Fibroblast of villous mesenchyme (primary cell): ENCODE data around the gene MLF1. TPM values are rescaled to one million over a fixed set of nuclear protein-coding genes. Genes with fewer than 3 reads are reported as not detected.

Source experiments
- DNase-seq: peaks from one replicate; pipeline ENCODE4 v3.0.0-alpha.2; 2010; ENCODE audit warnings: low read depth
- H3K4me3 ChIP-seq: 2 replicates; pipeline ENCODE4 v1.5.1; 2011; ENCODE audit warnings: low read depth, mild to moderate bottlenecking, low read length
- total RNA-seq: library from RNA; depleted of rRNA; stranded (reverse); fragments of >200 nt; gene quantifications from 2 replicates; pipeline ENCODE4 v1.2.3, GENCODE V29; 2012
- TF ChIP-seq, protein P1 (sequence below): IDR thresholded peaks from 2 replicates; pipeline ENCODE4 v1.5.1; 2012; ENCODE audit warnings: low read depth, mild to moderate bottlenecking, low read length; ENCODE audit not compliant: insufficient read depth

MLF1 gene, protein sequence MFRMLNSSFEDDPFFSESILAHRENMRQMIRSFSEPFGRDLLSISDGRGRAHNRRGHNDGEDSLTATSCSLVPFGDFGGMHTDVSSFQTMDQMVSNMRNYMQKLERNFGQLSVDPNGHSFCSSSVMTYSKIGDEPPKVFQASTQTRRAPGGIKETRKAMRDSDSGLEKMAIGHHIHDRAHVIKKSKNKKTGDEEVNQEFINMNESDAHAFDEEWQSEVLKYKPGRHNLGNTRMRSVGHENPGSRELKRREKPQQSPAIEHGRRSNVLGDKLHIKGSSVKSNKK
- 6.1 and 8.2 TPM in 2 replicates for total RNA-seq

DNA sequence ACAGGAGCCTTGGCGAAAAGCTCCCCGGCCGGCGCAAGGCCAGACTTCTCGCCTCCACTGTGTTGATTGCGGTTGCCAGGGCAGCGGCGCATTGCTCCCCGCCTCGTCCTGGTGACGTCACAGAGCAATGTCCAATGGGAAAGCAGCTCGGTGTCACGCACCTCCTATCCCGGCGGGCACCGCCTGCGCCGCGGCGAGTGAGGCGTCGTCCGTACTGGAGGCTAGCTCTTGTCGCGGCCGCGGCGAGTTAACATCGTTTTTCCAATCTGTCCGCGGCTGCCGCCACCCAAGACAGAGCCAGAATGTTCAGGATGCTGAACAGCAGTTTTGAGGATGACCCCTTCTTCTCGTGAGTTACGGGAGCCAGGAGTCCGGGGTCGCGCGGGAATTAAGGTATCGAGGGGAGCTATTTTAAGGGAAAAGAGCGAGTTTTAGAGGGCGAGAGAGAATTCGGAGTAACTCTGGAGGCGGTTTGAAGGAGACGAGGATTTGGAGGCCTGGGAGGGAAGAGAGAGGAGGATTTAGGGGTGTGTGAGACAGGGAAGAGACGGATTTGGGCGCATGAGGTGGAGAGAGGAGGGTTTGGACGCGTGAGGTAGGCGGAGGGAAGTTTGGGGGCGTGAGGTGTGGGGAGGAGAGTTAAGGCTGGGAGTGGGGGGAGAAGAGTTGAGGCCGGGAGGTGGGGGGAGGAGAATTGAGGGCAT, at the start of gene MLF1:
TSS of gene MLF1 (plus strand) at position 196 of the 704 bp plus-strand sequence. CDS start at position 303, 107 bp downstream.
- peak within 1 kb of the TSS; percentile 72 for H3K4me3 ChIP-seq
- peak; percentile 95 for DNase-seq
- TF ChIP-seq, protein P1, sequence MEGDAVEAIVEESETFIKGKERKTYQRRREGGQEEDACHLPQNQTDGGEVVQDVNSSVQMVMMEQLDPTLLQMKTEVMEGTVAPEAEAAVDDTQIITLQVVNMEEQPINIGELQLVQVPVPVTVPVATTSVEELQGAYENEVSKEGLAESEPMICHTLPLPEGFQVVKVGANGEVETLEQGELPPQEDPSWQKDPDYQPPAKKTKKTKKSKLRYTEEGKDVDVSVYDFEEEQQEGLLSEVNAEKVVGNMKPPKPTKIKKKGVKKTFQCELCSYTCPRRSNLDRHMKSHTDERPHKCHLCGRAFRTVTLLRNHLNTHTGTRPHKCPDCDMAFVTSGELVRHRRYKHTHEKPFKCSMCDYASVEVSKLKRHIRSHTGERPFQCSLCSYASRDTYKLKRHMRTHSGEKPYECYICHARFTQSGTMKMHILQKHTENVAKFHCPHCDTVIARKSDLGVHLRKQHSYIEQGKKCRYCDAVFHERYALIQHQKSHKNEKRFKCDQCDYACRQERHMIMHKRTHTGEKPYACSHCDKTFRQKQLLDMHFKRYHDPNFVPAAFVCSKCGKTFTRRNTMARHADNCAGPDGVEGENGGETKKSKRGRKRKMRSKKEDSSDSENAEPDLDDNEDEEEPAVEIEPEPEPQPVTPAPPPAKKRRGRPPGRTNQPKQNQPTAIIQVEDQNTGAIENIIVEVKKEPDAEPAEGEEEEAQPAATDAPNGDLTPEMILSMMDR: no peak

DNA sequence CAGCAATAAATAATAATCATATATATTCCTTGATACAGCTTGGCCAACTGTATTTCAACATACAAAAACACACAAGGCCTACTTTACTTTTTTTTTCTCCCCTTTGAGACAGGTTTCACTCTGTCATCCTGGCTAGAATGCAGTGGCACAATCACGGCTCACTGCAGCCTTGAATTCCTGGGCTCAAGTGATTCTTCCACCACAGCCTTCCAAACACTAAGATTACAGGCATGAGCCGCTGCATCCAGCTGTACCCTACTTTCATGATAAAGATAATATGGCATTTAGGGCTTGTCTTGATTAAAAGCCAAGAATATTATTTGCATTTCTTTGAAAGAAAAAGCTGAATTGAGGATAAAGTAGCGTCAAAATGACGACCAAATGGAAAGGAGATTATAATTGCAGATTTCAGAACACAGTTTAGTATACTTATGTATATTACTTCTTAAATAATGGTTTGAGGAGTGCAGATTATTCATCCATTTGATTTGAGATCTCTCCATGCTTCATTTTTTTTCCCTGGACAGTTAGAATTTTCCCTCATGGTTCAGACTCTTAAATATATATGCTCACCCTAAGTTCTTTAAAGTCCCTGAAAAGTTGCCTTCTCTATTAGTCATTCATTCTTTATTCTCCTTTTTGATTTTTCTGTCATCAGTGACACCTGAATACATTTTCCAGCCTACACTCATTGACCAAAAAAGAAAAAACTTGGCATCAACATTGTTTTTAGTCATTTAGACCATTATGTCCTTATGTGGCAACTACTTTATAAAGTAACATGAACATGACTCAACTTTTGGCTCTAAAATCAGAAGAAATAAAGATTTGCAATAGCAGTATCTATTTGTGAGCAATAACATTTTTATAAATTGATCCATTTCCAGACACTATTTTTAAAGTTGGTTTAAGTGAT, 48.5 kb upstream of the MLF1 start:
- TF ChIP-seq, protein P1: no peak
- no peak overlapping the region for H3K4me3 ChIP-seq
- DNase-seq: peak; percentile 17

DNA sequence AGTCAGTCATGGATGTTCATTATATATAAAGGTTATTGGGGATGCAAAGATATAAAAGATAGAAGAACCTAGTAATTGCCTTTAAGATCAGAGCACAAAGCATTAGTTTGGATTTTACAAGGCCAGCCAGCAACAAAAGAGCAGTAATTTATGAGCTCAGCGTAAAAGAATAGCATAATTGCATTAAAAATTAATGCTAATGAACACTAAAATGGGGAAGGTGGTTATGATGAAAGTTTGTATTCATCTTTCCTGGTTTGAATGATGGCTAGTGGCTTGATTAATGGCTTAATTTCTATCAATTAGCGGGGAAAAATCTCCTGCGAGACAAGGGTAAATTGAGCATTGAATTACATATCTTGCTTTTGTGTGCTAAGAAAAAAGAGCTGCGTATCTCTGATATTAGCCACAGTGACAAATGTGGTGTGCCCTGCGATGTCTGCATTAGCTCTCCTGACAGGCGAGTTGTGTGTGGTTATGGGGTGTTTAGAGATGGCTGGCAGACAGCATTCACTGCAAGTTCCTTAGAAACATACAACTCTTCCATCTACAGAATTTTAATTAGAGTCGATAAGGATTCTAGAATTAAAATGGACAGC, 42.8 kb upstream of the MLF1 start:
- DNase-seq: no peak
- no peak overlapping the region for H3K4me3 ChIP-seq
- TF ChIP-seq, protein P1: no peak

DNA sequence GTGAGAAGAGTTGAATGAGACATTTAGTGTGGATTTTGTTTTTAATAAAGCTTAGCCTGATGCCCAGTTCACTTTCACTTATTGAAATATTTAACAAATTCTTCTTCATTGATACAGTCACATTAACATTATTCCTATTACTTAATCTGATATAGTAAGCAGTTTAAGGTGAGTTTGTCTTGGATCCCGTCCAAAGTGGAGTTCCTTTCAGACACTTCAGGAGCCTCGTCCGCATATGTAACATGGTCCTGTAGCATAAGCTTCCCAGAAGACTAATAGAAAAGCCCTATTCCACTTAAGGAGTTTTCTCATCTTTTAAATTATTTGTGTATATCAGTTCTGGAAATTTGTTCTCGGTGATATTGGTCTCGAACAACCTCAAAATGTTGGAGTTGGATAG, 39.7 kb upstream of the MLF1 start:
- TF ChIP-seq, protein P1: no peak
- no peak overlapping the region for H3K4me3 ChIP-seq
- DNase-seq: no peak

DNA sequence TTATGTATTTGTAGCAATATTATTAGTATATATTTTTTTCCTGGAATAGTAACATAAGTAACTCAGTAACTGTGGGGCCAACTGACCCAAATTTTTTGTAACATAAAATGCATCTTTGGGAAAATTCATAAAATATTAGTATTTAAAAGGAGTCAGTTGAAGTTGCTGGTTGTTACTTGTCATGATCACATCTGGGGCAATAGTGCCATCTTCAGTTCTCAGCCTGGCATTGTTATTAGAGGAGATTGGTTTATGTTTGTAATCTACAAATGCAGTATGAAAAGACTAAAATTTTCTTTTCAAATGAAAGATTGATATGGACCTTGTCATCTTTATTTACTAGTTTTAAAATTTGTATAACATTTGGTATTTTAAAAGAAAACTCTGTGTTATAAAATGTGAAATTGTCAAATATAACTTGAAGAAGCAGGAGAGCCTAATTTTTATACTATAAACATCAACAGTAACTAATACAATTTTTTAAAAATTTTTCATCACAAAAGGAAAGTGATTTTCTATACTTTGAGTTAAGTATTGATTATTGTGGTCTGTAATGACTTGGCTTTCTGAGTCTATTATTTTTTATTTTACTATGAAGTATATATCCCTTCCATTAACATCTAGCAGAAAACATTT, 38.8 kb upstream of the MLF1 start:
- no peak overlapping the region for H3K4me3 ChIP-seq
- TF ChIP-seq, protein P1: peak; percentile 58
- peak; percentile 47 for DNase-seq

DNA sequence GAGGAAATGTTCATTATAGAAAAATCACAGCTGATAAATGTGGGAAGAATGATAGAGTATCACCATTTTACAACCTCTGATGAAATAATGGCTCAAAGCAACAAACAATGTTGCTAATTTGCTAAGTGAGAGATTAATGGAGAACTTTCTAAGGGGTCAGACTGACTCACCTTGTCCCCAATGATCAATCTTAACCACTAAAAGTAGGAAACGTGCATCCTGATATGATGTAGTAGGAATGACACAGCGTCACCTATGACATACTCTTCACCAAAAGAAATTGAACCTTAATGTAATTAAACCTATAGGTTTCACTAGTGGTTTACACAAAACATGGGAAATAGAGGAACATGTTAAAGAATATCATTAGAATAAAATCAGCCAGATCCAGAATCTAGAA, 35.1 kb upstream of the MLF1 start:
- TF ChIP-seq, protein P1: no peak
- DNase-seq: no peak
- no peak overlapping the region for H3K4me3 ChIP-seq
